ENCODE data around the gene SLC9A7. TPM values are rescaled to one million over a fixed set of nuclear protein-coding genes. Genes with fewer than 3 reads are reported as not detected.

Gene SLC9A7
- total RNA-seq, 1 experiment from 2014 or later = 74.3 TPM

- no peaks in the 10 kb centered on the region for H3K36me3 ChIP-seq (ENCODE audit: low read depth, low read length)
- H2AFZ ChIP-seq (ENCODE audit: low read length) = no peak overlapping the region
- no peak overlapping the region for H3K9ac ChIP-seq (ENCODE audit: low read length)
- H3K27ac ChIP-seq (ENCODE audit: low read length) = no peak overlapping the region
- ChIA-PET POLR2A (ENCODE audit: unreplicated experiment) (no interaction called here), CTCF (no interaction called here)
- no peak for DNase-seq
- H3K9me3 ChIP-seq (ENCODE audit: low read length) = no peaks in the 10 kb centered on the region
- no peaks in the 10 kb centered on the region for H4K20me1 ChIP-seq (ENCODE audit: low read length)
- no peaks in the 10 kb centered on the region for H3K9me2 ChIP-seq (replicated peaks; ENCODE audit: low read length)
- intact Hi-C loops (cut with micrococcal nuclease) = loop anchor here (5.0 kb wide), 1 partner anchor 128 kb away; no protein-coding TSS in a partner anchor
- H3K27me3 ChIP-seq (ENCODE audit: low read length) = no peaks in the 10 kb centered on the region
- no peaks in the 10 kb centered on the region for H3F3A ChIP-seq (ENCODE audit: low read length, unreplicated experiment)
- no peak overlapping the region for H3K4me3 ChIP-seq (ENCODE audit: low read length)
- BruUV-seq (replicated peaks) = no TSS peak
- ATAC-seq = peak; percentile 57
- H3K4me1 ChIP-seq (ENCODE audit: insufficient read depth, low read length) = peaks cover 7% of the 10 kb centered on the region; the same call in 1 of the 2 replicates
- H3K4me2 ChIP-seq (ENCODE audit: low read length) = no peak overlapping the region
- no peaks in the 10 kb centered on the region for H3K79me2 ChIP-seq (ENCODE audit: low read length)
- TF ChIP-seq CTCF (conservative IDR thresholded peaks at IDR 0.05; ENCODE audit: low read depth, low read length) = no peak
- TF ChIP-seq EZH2phosphoT487 (IDR thresholded peaks at IDR 0.05; ENCODE audit: borderline replicate concordance, low read length) = no peak
- TF ChIP-seq EZH2 (IDR thresholded peaks at IDR 0.05; ENCODE audit: low read length, unreplicated experiment) = no peak
These were observed 199.9 kb downstream of the SLC9A7 start for GRCh38 chrX:46559062-46559461.

GRCh38 chrX:46554942-46555341 is 204.0 kb downstream of the SLC9A7 start:
- Histone ChIP-seq H3K4me2 (ENCODE audit: low read length) (no peak overlapping the region), H3F3A (ENCODE audit: low read length, unreplicated experiment) (no peaks in the 10 kb centered on the region), H3K27me3 (ENCODE audit: low read length) (no peaks in the 10 kb centered on the region), H3K79me2 (ENCODE audit: low read length) (no peaks in the 10 kb centered on the region), H3K27ac (ENCODE audit: low read length) (no peak overlapping the region), H3K9me3 (ENCODE audit: low read length) (no peaks in the 10 kb centered on the region), H3K9me2 (replicated peaks; ENCODE audit: low read length) (no peaks in the 10 kb centered on the region), H3K4me1 (ENCODE audit: insufficient read depth, low read length) (no peaks in the 10 kb centered on the region), H4K20me1 (ENCODE audit: low read length) (no peaks in the 10 kb centered on the region), H3K36me3 (ENCODE audit: low read depth, low read length) (no peaks in the 10 kb centered on the region), H2AFZ (ENCODE audit: low read length) (no peak overlapping the region), H3K4me3 (ENCODE audit: low read length) (no peak overlapping the region), H3K9ac (ENCODE audit: low read length) (no peak overlapping the region)
- TF ChIP-seq EZH2 (IDR thresholded peaks at IDR 0.05; ENCODE audit: low read length, unreplicated experiment) (no peak), CTCF (conservative IDR thresholded peaks at IDR 0.05; ENCODE audit: low read depth, low read length) (peak; percentile 66), EZH2phosphoT487 (IDR thresholded peaks at IDR 0.05; ENCODE audit: borderline replicate concordance, low read length) (no peak)
- CTCF ChIA-PET = interaction anchor here (0.7 to 1.0 kb wide), 3 partner anchors 18 to 474 kb away, joined by 9 to 11 read pairs (median 10); no protein-coding TSS in a partner anchor
- BruUV-seq (replicated peaks) = no TSS peak
- no peak for ATAC-seq
- POLR2A ChIA-PET (ENCODE audit: unreplicated experiment) = no interaction called here
- intact Hi-C loops (cut with micrococcal nuclease) = loop anchor here (1.0 to 5.0 kb wide), 4 partner anchors 18 to 241 kb away; partner anchors contain the start of gene CHST7
- DNase-seq = peak; percentile 63

- Histone ChIP-seq H3K4me3 (ENCODE audit: low read length) (no peak overlapping the region), H3K36me3 (ENCODE audit: low read depth, low read length) (peaks cover 3% of the 10 kb centered on the region; the same call in 1 of the 2 replicates), H3K27ac (ENCODE audit: low read length) (no peak overlapping the region), H3K27me3 (ENCODE audit: low read length) (no peaks in the 10 kb centered on the region), H2AFZ (ENCODE audit: low read length) (no peak overlapping the region), H3F3A (ENCODE audit: low read length, unreplicated experiment) (no peaks in the 10 kb centered on the region), H3K4me1 (ENCODE audit: insufficient read depth, low read length) (no peaks in the 10 kb centered on the region), H3K4me2 (ENCODE audit: low read length) (no peak overlapping the region), H3K79me2 (ENCODE audit: low read length) (peaks cover 3% of the 10 kb centered on the region), H3K9ac (ENCODE audit: low read length) (no peak overlapping the region), H3K9me2 (replicated peaks; ENCODE audit: low read length) (no peaks in the 10 kb centered on the region), H4K20me1 (ENCODE audit: low read length) (no peaks in the 10 kb centered on the region), H3K9me3 (ENCODE audit: low read length) (no peaks in the 10 kb centered on the region)
- ATAC-seq = no peak
- DNase-seq = no peak
- TF ChIP-seq CTCF (conservative IDR thresholded peaks at IDR 0.05; ENCODE audit: low read depth, low read length) (no peak), EZH2 (IDR thresholded peaks at IDR 0.05; ENCODE audit: low read length, unreplicated experiment) (no peak), EZH2phosphoT487 (IDR thresholded peaks at IDR 0.05; ENCODE audit: borderline replicate concordance, low read length) (no peak)
- ChIA-PET CTCF (no interaction called here), POLR2A (ENCODE audit: unreplicated experiment) (no interaction called here)
- no TSS peak for BruUV-seq (replicated peaks)
- intact Hi-C loops (cut with micrococcal nuclease) = loop anchor here (2.0 kb wide), 1 partner anchor 19 kb away; the partner anchor contains the start of gene CHST7
These were observed 205.0 kb downstream of the SLC9A7 start for GRCh38 chrX:46553935-46554334.

Data from PC-3 (cell line).